Choroid plexus epithelial cell (primary cell): ENCODE results near the gene OBSCN.

ENCODE experiments used
- DNase-seq: peaks from one replicate; pipeline ENCODE4 v3.0.0-alpha.2; 2010; ENCODE audit warnings: low read depth
- H3K4me3 ChIP-seq: 2 replicates; pipeline ENCODE4 v1.5.1; 2011; ENCODE audit warnings: low read depth, mild to moderate bottlenecking, control low read depth, low read length, moderate library complexity
- TF ChIP-seq, protein P1 (sequence below): conservative IDR thresholded peaks from 2 replicates; pipeline ENCODE4 v1.5.1; 2011; ENCODE audit warnings: low read depth, mild to moderate bottlenecking, control low read depth, inconsistent platforms, low read length, moderate library complexity

Gene OBSCN

DNA sequence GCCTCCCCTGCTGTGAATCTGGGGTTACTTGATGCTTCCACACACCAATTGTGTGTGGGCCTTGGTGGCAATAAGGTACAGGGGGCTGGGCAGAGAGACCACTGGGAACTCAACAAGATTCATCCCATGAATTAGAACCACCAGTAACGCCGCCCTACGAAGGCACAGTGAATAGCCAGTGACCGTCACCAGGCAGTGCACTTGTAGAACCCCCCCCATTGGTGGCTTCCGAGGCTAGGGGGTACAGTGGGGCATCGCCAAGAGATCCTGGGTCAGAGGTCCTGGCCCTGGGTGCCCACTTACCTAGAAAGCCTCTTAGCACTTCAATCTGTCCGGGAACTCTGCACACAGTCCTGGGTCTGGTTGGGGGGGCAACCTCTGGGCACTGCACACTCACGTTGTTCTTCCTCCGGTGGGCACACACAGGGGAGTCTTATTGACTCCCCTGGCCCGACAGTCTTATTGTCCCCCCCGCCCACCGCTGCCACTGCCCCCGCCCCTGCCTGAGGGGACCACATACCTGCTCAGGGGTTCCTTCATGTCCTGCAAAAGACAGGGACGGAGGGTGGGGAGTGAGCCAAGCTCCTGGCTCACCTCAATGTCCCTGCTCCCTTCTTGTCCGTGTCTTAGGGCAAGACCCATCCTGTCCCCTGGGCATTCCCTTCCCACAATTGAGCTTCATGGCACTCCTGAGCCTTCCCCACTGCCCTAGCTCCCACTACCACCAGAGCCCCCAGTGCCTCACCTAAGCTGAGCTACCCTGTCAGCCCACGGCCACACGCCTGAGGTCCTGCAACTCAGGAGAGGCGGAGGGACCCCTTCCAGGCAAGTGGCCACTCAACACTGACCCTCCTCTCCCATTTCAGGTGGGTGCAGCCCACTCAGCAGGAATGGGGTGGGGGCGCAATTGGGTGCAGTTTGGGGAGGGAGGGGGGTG is 201.3 kb downstream of the OBSCN start:
- no peak overlapping the region for H3K4me3 ChIP-seq
- TF ChIP-seq, protein P1, sequence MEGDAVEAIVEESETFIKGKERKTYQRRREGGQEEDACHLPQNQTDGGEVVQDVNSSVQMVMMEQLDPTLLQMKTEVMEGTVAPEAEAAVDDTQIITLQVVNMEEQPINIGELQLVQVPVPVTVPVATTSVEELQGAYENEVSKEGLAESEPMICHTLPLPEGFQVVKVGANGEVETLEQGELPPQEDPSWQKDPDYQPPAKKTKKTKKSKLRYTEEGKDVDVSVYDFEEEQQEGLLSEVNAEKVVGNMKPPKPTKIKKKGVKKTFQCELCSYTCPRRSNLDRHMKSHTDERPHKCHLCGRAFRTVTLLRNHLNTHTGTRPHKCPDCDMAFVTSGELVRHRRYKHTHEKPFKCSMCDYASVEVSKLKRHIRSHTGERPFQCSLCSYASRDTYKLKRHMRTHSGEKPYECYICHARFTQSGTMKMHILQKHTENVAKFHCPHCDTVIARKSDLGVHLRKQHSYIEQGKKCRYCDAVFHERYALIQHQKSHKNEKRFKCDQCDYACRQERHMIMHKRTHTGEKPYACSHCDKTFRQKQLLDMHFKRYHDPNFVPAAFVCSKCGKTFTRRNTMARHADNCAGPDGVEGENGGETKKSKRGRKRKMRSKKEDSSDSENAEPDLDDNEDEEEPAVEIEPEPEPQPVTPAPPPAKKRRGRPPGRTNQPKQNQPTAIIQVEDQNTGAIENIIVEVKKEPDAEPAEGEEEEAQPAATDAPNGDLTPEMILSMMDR: no peak
- DNase-seq: no peak

DNA sequence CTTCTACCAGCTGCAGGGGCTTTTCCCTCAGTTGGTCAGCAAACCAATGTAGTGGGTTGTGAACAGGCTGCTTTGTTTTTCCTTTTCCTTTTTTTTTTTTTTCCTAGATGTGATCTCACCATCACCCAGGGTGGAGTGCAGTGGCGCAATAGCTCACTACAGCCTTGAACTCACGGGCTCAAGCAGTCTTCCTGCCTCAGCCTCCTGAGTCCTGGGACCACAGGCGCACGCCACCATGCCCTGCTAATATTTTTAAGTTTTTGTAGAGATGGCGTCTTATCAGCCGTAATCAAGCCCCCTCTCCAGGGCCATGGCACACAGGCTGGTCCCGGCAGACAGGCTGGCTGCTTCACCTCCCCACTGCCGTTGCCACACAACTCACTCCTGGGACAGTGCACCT is 202.2 kb downstream of the OBSCN start:
- no peak overlapping the region for H3K4me3 ChIP-seq
- TF ChIP-seq, protein P1: no peak
- DNase-seq: peak; percentile 73

DNA sequence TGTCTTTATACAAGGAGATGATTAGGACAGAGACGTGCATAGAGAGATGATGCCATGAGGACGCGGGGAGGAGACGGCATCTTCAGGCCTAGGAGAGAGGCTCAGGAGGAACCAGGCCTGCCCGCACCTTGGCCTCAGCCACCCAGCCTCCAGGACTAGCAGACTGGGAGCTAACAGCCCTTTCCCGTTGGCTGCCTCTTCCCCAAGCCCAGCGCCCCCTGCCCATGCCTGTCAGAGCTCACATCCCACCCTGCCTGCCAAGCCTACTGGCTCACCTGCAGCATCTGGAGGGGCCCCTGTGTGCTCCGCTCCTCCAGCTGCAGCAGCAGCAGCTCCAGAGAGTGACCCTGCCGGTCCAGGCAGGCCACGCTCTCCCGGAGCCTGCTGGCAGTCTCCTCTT is 202.8 kb downstream of the OBSCN start:
- TF ChIP-seq, protein P1: no peak
- DNase-seq: no peak
- H3K4me3 ChIP-seq: no peak overlapping the region

DNA sequence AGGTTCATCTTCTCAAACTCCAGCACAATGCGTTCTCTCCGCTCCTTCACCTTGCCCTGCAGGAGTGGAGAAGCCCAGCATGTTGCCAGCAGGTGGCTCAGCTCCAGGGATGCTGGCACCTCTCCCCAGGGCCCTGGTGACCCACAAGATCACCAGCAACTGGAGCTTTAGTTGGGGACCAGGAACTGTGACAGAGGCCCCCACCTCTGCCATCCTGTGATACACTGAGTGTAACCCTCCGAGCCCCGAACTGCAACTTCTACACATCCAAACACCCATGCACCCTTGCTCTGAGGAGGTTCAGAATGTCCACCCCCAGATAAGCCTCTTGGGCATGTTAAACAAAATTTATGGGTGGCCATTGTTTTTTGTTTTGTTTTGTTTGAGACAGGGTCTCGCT is 203.3 kb downstream of the OBSCN start:
- no peak overlapping the region for H3K4me3 ChIP-seq
- no peak for DNase-seq
- TF ChIP-seq, protein P1: no peak

DNA sequence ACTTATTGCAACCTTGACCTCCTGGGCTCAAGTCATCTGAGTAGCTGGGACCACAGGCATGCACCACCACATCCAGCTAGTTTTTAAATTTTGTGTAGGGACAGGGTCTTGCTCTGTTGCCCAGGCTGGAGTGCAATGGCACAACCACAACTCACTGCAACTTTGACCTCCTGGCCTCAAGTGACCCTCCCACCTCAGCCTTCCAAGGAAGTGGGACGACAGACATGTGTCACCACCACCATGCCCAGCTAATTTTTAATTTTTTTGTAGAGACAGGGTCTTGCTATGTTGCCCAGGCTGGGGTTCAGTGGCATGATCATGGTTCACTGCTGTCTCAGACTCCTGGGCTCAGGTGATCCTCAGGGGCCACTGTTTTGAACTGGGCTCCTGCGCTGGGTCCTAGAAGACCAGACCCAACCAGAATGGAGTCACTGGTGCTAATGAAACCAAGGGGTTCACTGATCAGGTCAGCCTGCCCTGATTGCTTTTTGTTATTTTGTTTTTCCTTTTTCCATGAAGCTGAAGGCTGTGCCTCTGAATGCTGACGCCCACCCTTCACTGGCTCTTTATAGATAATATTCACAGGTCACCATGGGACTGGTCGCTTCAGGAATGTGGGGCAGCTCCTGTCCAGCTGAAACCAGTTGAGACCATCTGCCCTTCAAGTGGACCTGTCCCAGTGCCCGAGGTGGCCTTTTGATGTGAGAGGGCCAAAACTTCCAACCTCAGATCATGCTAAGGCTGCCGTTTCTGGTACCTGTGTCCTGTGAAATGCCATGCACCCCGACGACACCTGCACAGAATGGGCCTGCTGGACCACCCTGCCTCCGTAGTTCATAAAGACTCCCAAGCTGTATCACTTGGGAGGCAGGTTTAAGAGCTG is 203.9 kb downstream of the OBSCN start:
- TF ChIP-seq, protein P1: no peak
- H3K4me3 ChIP-seq: no peak overlapping the region
- no peak for DNase-seq

DNA sequence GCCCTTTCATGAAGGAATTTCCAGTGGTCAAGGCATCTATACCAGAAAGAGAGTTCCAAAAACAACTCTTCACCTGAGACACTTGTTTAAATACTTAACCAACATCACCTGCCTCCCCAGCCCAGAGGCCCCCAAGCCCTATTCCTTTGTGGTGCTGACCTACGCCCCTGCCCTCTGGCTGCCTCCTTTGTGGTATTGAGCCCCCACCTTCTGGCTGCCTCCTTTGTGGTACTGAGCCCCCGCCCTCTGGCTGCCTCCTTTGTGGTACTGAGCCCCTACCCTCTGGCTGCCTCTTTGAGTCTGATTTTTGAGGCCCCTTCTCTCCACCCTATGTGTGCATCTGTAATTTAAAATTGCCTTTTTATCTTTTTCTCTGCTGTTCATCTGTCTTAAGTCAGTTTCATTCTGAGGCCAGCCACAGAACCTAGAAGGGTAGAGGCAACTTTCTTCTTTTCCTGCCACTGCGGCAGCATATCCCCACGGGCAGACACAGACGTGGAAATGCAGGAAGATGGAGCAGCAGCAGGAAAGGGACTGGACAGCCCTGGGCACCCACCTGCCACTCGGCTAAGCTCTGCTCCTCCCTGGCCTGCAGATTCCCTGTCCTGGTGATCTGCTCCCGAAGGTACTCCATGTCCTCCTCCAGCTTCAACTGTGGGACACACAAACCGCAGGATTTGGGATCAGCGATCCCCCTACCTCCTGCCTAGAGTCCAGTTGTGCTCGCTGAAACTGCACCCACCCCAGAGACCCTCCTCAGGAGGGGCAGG is 205.6 kb downstream of the OBSCN start:
- no peak overlapping the region for H3K4me3 ChIP-seq
- DNase-seq: no peak
- TF ChIP-seq, protein P1: no peak
